NCI-H510A (cell line): ENCODE measurements around the gene RIPOR3.
A peak's percentile ranks its signal among the peaks of the same experiment; 100 is the strongest.
"Not testable (repeated sequence)": the region's sequence is repeated elsewhere in the genome, so short reads cannot be mapped to it uniquely, and the experiment has no call there.

ENCODE experiments used
- DNase-seq: peaks from one replicate; lab custom pipeline; 2025; lab: John Stamatoyannopoulos, UW

The RIPOR3 gene

GRCh38 chr20:50658804-50659380 is 32.5 kb downstream of the RIPOR3 start:
- DNase-seq: no peak

- DNase-seq: no peak
Observed at GRCh38 chr20:50655311-50655880, 35.9 kb downstream of the RIPOR3 start.

GRCh38 chr20:50654904-50655303 is 36.4 kb downstream of the RIPOR3 start:
- DNase-seq: no peak

GRCh38 chr20:50652702-50653294 is 38.5 kb downstream of the RIPOR3 start:
- no peak for DNase-seq

GRCh38 chr20:50651676-50652075 is 39.7 kb downstream of the RIPOR3 start:
- no peak for DNase-seq

GRCh38 chr20:50649590-50649989 is 41.8 kb downstream of the RIPOR3 start:
- DNase-seq: no peak

- no peak for DNase-seq
Observed at GRCh38 chr20:50648651-50649050, 42.7 kb downstream of the RIPOR3 start.

- no peak for DNase-seq
Observed at GRCh38 chr20:50646483-50646996, 44.8 kb downstream of the RIPOR3 start.

GRCh38 chr20:50645253-50646068 is 45.9 kb downstream of the RIPOR3 start:
- peak; percentile 86 for DNase-seq

GRCh38 chr20:50642288-50642803 is 49.0 kb downstream of the RIPOR3 start:
- DNase-seq: no peak

- DNase-seq: not testable (repeated sequence)
Observed at GRCh38 chr20:50641625-50642287, 49.6 kb downstream of the RIPOR3 start.

GRCh38 chr20:50639971-50640711 is 51.2 kb downstream of the RIPOR3 start:
- DNase-seq: not testable (repeated sequence)

GRCh38 chr20:50638015-50638847 is 53.1 kb downstream of the RIPOR3 start:
- not testable (repeated sequence) for DNase-seq

GRCh38 chr20:50636601-50637540 is 54.5 kb downstream of the RIPOR3 start:
- no peak for DNase-seq

GRCh38 chr20:50635676-50636600 is 55.4 kb downstream of the RIPOR3 start:
- DNase-seq: peak; percentile 74

- DNase-seq: no peak
Observed at GRCh38 chr20:50635014-50635557, 56.3 kb downstream of the RIPOR3 start.

GRCh38 chr20:50634191-50634590 is 57.2 kb downstream of the RIPOR3 start:
- DNase-seq: no peak

- DNase-seq: no peak
Observed at GRCh38 chr20:50633361-50633760, 58.0 kb downstream of the RIPOR3 start.
